Endothelial cell of umbilical vein (primary cell): ENCODE measurements around the gene GSN. TPM values are rescaled to one million over a fixed set of nuclear protein-coding genes. Genes with fewer than 3 reads are reported as not detected.

Source experiments
- BruUV-seq: library from RNA; stranded (reverse); fragments of 400-500 nt; replicated peaks from 2 replicates; lab custom pipeline; 2021; lab: Mats Ljungman, UMichigan
- CTCF ChIA-PET: fragments of 300-600, 350-600 bp; sonication (Branson Sonifier 250); formaldehyde crosslinking; loops from one replicate; lab custom pipeline; 2021; ENCODE audit warnings: antibody characterized with exemption, inconsistent platforms; lab: Charles Lee
- POLR2A ChIA-PET: fragments of 300-600, 350-600 bp; sonication (Branson Sonifier 250); formaldehyde crosslinking; loops from one replicate; lab custom pipeline; 2021; ENCODE audit warnings: antibody characterized with exemption, inconsistent platforms; lab: Charles Lee
- DNase-seq: peaks from one replicate; pipeline ENCODE4 v3.0.0-alpha.2; 2011; ENCODE audit warnings: low read depth, low spot score
- FAIRE-seq: peaks from 2 replicates; lab custom pipeline; 2011; peaks lifted over from hg19 to GRCh38; lab: Jason Lieb, UNC
- H2AFZ ChIP-seq: 2 replicates; pipeline ENCODE4 v1.6.0; 2012; ENCODE audit warnings: low read depth, low read length, control low read depth, inconsistent platforms
- H3K27ac ChIP-seq: 2 replicates; pipeline ENCODE4 v1.5.1; 2011; ENCODE audit warnings: low read depth, mild to moderate bottlenecking, control low read depth, low read length, moderate library complexity; ENCODE audit not compliant: insufficient read depth
- H3K27me3 ChIP-seq, 2 experiments: 2 replicates each; pipeline versions ENCODE4 v1.6.0 to v1.6.1; 2011; ENCODE audit warnings: low read length in 2 of 2, mixed read lengths in 1 of 2; ENCODE audit not compliant: control insufficient read depth in 2 of 2, insufficient read depth in 2 of 2
- H3K36me3 ChIP-seq, 2 experiments: 2 replicates in 1 of 2; 3 replicates in 1 of 2; pipeline ENCODE4 v1.5.1; 2011; ENCODE audit warnings: low read length in 2 of 2, mild to moderate bottlenecking in 1 of 2, moderate library complexity in 1 of 2; ENCODE audit not compliant: control insufficient read depth in 2 of 2, insufficient read depth in 2 of 2; ENCODE audit errors: extremely low read depth in 1 of 2
- H3K4me1 ChIP-seq: 3 replicates; pipeline ENCODE4 v1.5.1; 2011; ENCODE audit warnings: mild to moderate bottlenecking, low read length; ENCODE audit not compliant: control insufficient read depth, insufficient read depth; ENCODE audit errors: extremely low read depth
- H3K4me2 ChIP-seq: 2 replicates; pipeline ENCODE4 v1.6.1; 2011; ENCODE audit warnings: low read length, control low read depth, mixed read lengths; ENCODE audit not compliant: insufficient read depth
- H3K4me3 ChIP-seq, 3 experiments: fragments of 200-600 bp in 1 of 3; sonication (generic), shearing (Covaris generic) in 1 of 3; replicated peaks in 1 of 3; 2 replicates each; pipeline ENCODE4 v1.5.1; 2011 to 2016; ENCODE audit warnings: control low read depth in 3 of 3, low read length in 3 of 3, mild to moderate bottlenecking in 2 of 3, inconsistent platforms in 1 of 3, low read depth in 1 of 3, moderate library complexity in 1 of 3; ENCODE audit not compliant: insufficient read depth in 1 of 3
- H3K79me2 ChIP-seq: 2 replicates; pipeline ENCODE4 v1.6.0; 2012; ENCODE audit warnings: low read length, inconsistent platforms; ENCODE audit not compliant: control insufficient read depth, insufficient read depth
- H3K9ac ChIP-seq: replicated peaks from 2 replicates; pipeline ENCODE3; 2011; ENCODE audit warnings: low read length, control low read depth; ENCODE audit not compliant: insufficient read depth; ENCODE audit errors: extremely low read depth
- H3K9me1 ChIP-seq: replicated peaks from 3 replicates; pipeline ENCODE4 v1.6.0; 2011; ENCODE audit warnings: mild to moderate bottlenecking, low read length; ENCODE audit not compliant: control insufficient read depth, insufficient read depth; ENCODE audit errors: extremely low read depth
- H3K9me3 ChIP-seq: replicated peaks from 2 replicates; pipeline ENCODE4 v1.5.1; 2012; ENCODE audit warnings: low read length, inconsistent platforms; ENCODE audit not compliant: control insufficient read depth, insufficient read depth
- H4K20me1 ChIP-seq: replicated peaks from 2 replicates; pipeline ENCODE3; 2011; ENCODE audit warnings: mild to moderate bottlenecking, low read length; ENCODE audit not compliant: control insufficient read depth, insufficient read depth; ENCODE audit errors: extremely low read depth
- EZH2 ChIP-seq: IDR thresholded peaks from 2 replicates; pipeline ENCODE4 v1.6.1; 2012; ENCODE audit warnings: borderline replicate concordance, low read depth, mild to moderate bottlenecking, moderate library complexity, low read length, inconsistent platforms; ENCODE audit not compliant: severe bottlenecking
- FOS ChIP-seq: IDR thresholded peaks from 2 replicates; pipeline ENCODE4 v1.6.1; 2011; ENCODE audit warnings: mild to moderate bottlenecking, low read length, moderate library complexity, borderline replicate concordance; ENCODE audit not compliant: insufficient read depth
- GATA2 ChIP-seq: IDR thresholded peaks from 2 replicates; pipeline ENCODE4 v1.7.0; 2011; ENCODE audit warnings: low read depth, mild to moderate bottlenecking, moderate library complexity, mixed read lengths, low read length; ENCODE audit not compliant: insufficient read length, insufficient read depth
- JUN ChIP-seq: IDR thresholded peaks from 2 replicates; pipeline ENCODE4 v1.6.1; 2011; ENCODE audit warnings: borderline replicate concordance, low read depth; ENCODE audit not compliant: insufficient read length, insufficient read depth
- MYC ChIP-seq: IDR thresholded peaks from one replicate; pipeline ENCODE4 v1.6.1; 2011; ENCODE audit warnings: mild to moderate bottlenecking, low read depth, low read length
- POLR2A ChIP-seq: IDR thresholded peaks from 2 replicates; pipeline ENCODE4 v1.6.1; 2012; ENCODE audit warnings: low read depth, mild to moderate bottlenecking, control low read depth, low read length
- POLR2AphosphoS5 ChIP-seq: IDR thresholded peaks from 2 replicates; pipeline ENCODE4 v1.6.1; 2012; ENCODE audit warnings: low read depth, mild to moderate bottlenecking, control low read depth, low read length, moderate library complexity; ENCODE audit not compliant: insufficient read depth
- dilution Hi-C: fragments of 300-500 bp; cut with MboI; formaldehyde crosslinking; loops from one replicate; pipeline ENCODE4 v1.15.0; 2019; ENCODE audit warnings: low sequenced_read_pairs; ENCODE audit not compliant: extremely low pct_ligation_motif_present
- intact Hi-C: fragments of 100-400 bp; cut with micrococcal nuclease; formaldehyde crosslinking; loops from one replicate; pipeline ENCODE4 v1.10.0; 2022
- polyA plus RNA-seq, 4 experiments: library from polyadenylated mRNA; depleted of rRNA in 3 of 4; stranded (reverse) in 3 of 4; unstranded in 1 of 4; fragments of >200 nt; gene quantifications; 2 replicates each; pipeline versions ENCODE4 v1.2.1 to v1.2.3, GENCODE V29; 2011 to 2012; ENCODE audit warnings: missing spikeins in 1 of 4
- total RNA-seq: library from RNA; stranded (reverse); gene quantifications from 2 replicates; pipeline ENCODE4 v1.2.3, GENCODE V29; 2021
- TF ChIP-seq, protein P1 (sequence below): IDR thresholded peaks from 2 replicates; pipeline ENCODE4 v1.6.1; 2011; ENCODE audit not compliant: insufficient read depth, insufficient read length
- TF ChIP-seq, protein P2 (sequence below), 2 donors: IDR thresholded peaks; 1 replicate in 1 of 2; 2 replicates in 1 of 2; pipeline ENCODE4 v1.5.1; 2011; ENCODE audit warnings: low read length in 2 of 2, mild to moderate bottlenecking in 2 of 2, moderate library complexity in 2 of 2, control low read depth in 1 of 2, inconsistent platforms in 1 of 2, low read depth in 1 of 2; ENCODE audit not compliant: insufficient read depth in 1 of 2; ENCODE audit errors: extremely low read depth in 1 of 2

Gene GSN
- total and polyA plus RNA-seq, 2 donors (not counting 3 experiments of a cell fraction or from before 2014, with no cell fraction given): 130 to 232 TPM

GRCh38 chr9:121319383-121319780 is 51.4 kb downstream of the GSN start:
- no peaks in the 10 kb centered on the region for H3K27me3 ChIP-seq
- dilution Hi-C loops: no loop called here
- peaks cover 9% of the 10 kb centered on the region for H3K4me1 ChIP-seq
- FAIRE-seq (no peak), DNase-seq (no peak)
- no peak overlapping the region for H3K9ac ChIP-seq
- ChIA-PET CTCF (interaction anchor here (0.6 to 5.8 kb wide), 53 partner anchors 9 to 222 kb away, joined by 3 to 211 read pairs (median 7); partner anchors contain the start of gene GSN), POLR2A (no interaction called here)
- H2AFZ ChIP-seq: no peak overlapping the region
- no peaks in the 10 kb centered on the region for H3K9me1 ChIP-seq
- intact Hi-C loops: no loop called here
- TF ChIP-seq GATA2: no peak
- TF ChIP-seq, protein P1, sequence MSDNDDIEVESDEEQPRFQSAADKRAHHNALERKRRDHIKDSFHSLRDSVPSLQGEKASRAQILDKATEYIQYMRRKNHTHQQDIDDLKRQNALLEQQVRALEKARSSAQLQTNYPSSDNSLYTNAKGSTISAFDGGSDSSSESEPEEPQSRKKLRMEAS: no peak
- no peak for TF ChIP-seq EZH2
- TF ChIP-seq JUN: no peak
- TF ChIP-seq POLR2A: no peak
- TF ChIP-seq POLR2AphosphoS5: no peak
- TF ChIP-seq, protein P2, sequence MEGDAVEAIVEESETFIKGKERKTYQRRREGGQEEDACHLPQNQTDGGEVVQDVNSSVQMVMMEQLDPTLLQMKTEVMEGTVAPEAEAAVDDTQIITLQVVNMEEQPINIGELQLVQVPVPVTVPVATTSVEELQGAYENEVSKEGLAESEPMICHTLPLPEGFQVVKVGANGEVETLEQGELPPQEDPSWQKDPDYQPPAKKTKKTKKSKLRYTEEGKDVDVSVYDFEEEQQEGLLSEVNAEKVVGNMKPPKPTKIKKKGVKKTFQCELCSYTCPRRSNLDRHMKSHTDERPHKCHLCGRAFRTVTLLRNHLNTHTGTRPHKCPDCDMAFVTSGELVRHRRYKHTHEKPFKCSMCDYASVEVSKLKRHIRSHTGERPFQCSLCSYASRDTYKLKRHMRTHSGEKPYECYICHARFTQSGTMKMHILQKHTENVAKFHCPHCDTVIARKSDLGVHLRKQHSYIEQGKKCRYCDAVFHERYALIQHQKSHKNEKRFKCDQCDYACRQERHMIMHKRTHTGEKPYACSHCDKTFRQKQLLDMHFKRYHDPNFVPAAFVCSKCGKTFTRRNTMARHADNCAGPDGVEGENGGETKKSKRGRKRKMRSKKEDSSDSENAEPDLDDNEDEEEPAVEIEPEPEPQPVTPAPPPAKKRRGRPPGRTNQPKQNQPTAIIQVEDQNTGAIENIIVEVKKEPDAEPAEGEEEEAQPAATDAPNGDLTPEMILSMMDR (IDR thresholded peaks at IDR 0.05; ENCODE audit: extremely low read depth in 1 of 2, insufficient read depth in 1 of 2, low read depth in 1 of 2, low read length in 2 of 2): no peak
- no peak for TF ChIP-seq FOS
- TF ChIP-seq MYC: no peak
- H3K36me3 ChIP-seq: peaks cover 8 to 16% of the 10 kb centered on the region in 2 experiments
- no peak overlapping the region for H3K27ac ChIP-seq
- no TSS peak for BruUV-seq
- H3K4me2 ChIP-seq: no peak overlapping the region
- no peaks in the 10 kb centered on the region for H3K9me3 ChIP-seq
- no peaks in the 10 kb centered on the region for H3K79me2 ChIP-seq
- no peaks in the 10 kb centered on the region for H4K20me1 ChIP-seq
- H3K4me3 ChIP-seq: no peak overlapping the region
